RWPE1 (cell line): Measurements from ENCODE around the gene GP9.
"Not testable (repeated sequence)": the region's sequence is repeated elsewhere in the genome, so short reads cannot be mapped to it uniquely, and the experiment has no call there.

Experiments
- CTCF ChIA-PET: fragments of 350-600 bp; sonication (Branson Sonifier 250); formaldehyde crosslinking; extraction: SDS; loops from one replicate; lab custom pipeline; 2021; lab: Yijun Ruan, JAX
- POLR2A ChIA-PET: fragments of 400-600 bp; formaldehyde crosslinking; extraction: SDS; loops from one replicate; lab custom pipeline; 2020; ENCODE audit warnings: antibody characterized with exemption; ENCODE audit not compliant: low non-redundant PET; lab: Yijun Ruan, JAX
- DNase-seq: peaks from one replicate; pipeline ENCODE4 v3.0.0; 2012; ENCODE audit warnings: low spot score
- H3K27ac ChIP-seq: fragments of 450-650 bp; 2 replicates; pipeline ENCODE4 v1.5.1; 2017
- CTCF ChIP-seq: fragments of 450-650 bp; conservative IDR thresholded peaks from 2 replicates; pipeline ENCODE4 v1.5.1; 2017; ENCODE audit warnings: low read depth, mild to moderate bottlenecking

The GP9 gene

GRCh38 chr3:129107793-129108192, 47.2 kb downstream of the GP9 start:
- CTCF ChIA-PET: no interaction called here
- POLR2A ChIA-PET: no interaction called here
- H3K27ac ChIP-seq: no peak overlapping the region
- DNase-seq: no peak
- TF ChIP-seq CTCF: no peak

- POLR2A ChIA-PET, DNase-seq, H3K27ac ChIP-seq, CTCF ChIA-PET: not testable (repeated sequence)
Measured at GRCh38 chr3:129111076-129111780, 50.6 kb downstream of the GP9 start.
